HG02870 (cell line): ENCODE data around the gene TSPOAP1.

Experiments
- ATAC-seq: cut with Tn5 transposase; IDR thresholded peaks from one replicate; pipeline ENCODE4 v1.9.1; 2021; ENCODE audit warnings: mild to moderate bottlenecking, moderate library complexity; ENCODE audit not compliant: unreplicated experiment

TSPOAP1 gene, protein sequence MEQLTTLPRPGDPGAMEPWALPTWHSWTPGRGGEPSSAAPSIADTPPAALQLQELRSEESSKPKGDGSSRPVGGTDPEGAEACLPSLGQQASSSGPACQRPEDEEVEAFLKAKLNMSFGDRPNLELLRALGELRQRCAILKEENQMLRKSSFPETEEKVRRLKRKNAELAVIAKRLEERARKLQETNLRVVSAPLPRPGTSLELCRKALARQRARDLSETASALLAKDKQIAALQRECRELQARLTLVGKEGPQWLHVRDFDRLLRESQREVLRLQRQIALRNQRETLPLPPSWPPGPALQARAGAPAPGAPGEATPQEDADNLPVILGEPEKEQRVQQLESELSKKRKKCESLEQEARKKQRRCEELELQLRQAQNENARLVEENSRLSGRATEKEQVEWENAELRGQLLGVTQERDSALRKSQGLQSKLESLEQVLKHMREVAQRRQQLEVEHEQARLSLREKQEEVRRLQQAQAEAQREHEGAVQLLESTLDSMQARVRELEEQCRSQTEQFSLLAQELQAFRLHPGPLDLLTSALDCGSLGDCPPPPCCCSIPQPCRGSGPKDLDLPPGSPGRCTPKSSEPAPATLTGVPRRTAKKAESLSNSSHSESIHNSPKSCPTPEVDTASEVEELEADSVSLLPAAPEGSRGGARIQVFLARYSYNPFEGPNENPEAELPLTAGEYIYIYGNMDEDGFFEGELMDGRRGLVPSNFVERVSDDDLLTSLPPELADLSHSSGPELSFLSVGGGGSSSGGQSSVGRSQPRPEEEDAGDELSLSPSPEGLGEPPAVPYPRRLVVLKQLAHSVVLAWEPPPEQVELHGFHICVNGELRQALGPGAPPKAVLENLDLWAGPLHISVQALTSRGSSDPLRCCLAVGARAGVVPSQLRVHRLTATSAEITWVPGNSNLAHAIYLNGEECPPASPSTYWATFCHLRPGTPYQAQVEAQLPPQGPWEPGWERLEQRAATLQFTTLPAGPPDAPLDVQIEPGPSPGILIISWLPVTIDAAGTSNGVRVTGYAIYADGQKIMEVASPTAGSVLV (N-terminal part only)

DNA sequence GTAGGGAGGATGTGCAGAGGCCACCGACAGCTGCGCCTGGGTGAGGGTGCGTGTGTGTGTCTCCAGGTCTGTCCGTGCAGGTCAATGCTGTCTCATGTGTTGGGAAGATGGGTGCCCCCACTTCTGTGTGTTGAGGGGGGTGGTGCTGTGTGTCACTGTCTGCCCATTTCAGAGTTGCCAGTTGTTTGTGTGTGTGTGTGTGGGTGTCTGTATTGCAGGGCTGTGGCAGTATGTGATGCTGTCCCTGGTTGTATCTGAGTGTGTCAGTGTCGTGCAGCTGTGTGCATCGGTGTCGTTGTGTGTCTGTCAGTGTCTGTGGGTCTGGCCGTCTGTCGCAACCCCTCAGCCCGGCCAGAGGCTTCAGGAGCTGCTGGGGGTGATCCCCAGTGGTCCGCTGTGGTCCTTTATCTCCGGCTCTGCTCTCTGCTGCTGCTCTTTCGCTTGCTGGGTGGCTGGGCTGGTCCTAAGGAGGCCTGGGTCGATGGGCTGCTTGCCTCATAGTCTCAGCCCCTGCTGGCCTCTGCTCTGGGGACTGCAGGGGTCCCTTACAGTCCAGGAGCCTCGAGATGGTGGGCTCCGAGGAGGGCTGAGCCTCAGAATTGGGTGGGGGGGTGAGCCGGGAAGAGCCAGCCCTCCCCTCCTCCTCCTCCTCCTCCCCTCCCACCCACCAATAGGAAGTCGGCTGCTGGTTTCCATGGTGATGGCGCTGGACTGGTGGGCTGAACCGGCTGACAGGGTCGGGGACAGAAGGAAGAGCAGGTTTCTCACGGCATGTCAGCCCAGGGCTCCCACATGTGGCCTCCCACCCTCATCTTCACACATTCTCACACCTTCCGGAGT, at the start of gene TSPOAP1:
TSS of gene TSPOAP1 (minus strand) at position 601 of the 840 bp plus-strand sequence. CDS start 875 bp downstream, outside the sequence.
- no peak for ATAC-seq

DNA sequence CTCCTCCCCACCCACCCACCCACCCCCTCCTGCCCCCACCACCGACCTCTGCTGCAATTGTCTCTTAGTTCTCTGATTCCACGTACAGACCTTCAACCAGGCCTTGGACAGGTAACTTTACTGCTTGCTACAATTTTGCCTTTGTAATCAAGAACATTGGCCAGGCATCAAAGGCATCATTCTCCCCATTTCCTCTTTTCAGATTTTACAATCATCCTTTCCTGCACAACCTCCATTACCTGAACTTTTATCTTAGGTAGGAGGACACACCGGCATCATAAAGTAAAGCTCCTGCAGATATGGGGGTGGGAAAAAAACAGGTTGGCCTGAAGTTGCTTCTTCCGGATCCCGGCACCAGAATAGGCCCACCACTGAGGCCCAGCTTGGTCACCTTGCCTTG, 49.1 kb upstream of the TSPOAP1 start:
- no peak for ATAC-seq

DNA sequence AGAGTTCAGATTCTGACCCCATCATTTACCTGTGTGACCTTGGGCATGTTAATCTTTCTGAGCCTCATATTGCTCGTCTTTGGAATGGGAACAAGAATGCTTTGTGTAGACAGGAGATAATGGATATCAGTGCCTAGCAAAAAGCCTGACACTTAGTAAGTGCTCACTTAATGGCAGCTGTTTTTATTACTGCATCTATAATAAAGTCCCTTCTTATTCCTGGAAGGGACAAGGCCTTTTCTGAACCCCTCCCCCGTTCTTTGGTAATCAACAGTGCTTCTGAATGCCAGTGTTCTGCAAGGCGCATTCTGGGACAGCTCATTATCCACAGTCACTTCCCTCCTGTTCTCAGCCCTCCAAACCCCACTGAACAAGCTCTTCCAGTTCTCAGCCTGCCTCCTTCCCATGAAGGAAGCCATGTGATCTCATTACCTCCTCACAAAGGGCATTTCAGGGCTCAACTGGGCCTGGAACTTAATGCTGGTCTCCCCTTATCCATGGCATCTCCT, 48.6 kb upstream of the TSPOAP1 start:
- ATAC-seq = no peak

DNA sequence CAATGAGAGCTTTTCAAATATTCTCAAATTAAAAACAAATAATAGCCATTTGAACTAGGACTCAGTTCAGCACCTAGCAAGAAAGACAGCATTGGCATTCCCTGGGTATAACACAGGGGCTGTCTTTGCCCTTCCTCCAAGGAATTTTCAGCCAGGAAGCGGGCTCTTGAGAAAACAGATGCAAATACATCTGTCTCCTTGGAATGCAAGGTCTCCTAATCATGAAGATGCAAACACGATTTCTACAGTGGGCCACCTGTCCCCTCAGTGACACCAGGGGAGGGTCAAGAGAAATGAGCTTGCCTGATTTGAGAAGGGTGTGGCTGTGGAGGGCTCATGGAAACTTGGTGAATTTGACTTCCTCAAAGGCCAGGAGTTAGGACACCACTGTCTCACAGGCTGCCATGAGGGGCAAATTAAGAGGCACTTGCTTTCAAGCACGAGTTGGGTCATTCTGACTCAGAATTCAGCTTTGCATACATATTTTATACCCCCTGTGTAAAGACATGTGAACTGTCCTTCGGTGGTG, 47.9 kb upstream of the TSPOAP1 start:
- no peak for ATAC-seq

DNA sequence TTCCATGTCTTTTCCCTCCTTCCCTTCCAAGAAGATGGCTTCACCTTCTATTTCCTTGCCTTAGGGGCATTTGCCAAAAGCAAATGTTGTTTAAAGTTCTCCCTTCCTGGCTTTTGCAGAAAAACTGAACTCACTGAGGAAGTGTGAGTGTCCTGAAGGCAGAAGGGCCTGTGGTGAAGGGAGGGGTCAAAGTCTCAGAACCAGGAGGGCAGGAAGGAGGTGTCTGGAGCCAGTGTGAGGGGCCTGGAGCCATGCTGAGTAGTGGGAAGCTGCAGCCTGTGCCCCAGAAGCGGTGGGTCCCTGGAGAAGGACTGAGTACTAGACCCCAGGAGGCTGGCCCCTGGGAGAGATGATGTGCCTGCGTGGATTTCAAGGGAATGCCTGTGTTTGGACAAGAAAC, 47.2 kb upstream of the TSPOAP1 start:
- no peak for ATAC-seq

DNA sequence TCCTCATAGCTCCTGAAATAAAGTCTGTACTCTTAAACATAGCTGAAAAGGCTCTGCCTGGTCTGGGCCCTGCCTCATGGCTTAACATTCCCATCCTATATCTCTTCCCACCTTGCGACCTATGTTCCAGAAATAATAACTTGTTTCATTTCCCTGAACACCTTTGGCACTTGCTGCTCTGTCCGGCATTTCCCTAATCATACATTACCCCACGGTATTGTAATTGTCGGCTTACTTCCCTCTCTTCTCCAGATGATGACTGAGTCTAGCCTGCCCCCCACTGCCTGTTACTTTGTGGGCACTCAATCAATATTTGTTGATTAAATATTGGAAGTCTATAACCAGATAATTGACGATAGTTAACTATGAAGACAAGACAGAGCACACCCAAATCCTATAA, 46.7 kb upstream of the TSPOAP1 start:
- ATAC-seq = no peak

DNA sequence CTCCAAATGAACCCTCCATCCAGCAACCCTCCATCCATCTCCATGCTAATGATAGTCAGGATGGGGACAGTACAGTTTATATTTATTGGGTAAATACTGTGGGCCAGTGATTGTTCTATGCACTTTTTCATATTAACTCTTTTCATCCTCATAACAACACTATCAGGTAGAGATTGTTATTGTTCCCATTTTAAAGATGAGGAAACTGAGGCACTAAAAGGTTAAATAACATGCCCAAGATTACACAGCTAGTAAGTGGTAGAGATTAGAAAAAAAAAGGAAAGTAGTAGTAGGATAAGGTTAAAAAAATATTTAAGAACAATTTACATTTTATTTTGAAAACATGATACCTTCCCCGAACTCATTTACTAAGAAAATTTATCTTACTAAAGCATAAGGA, 45.3 kb upstream of the TSPOAP1 start:
- no peak for ATAC-seq

DNA sequence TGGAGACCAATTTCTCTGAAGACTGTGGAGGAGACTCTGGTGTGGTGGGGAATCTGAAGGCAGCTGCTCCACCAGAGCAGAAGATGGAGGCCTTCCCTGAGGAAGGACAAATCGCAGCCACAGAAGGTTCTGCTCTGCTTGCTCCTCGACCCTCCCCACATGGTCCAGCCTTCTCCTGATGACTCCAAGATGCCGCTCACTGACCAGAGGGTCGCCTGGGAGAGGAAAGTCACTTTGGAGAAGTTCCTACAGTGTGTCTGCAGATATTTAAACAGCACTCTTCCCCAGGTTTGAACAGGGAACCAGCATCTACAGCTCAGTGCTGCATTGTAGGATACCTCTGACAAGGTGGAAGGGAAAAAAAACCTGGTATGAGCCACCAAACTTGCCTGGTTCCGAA, 44.4 kb upstream of the TSPOAP1 start:
- no peak for ATAC-seq

DNA sequence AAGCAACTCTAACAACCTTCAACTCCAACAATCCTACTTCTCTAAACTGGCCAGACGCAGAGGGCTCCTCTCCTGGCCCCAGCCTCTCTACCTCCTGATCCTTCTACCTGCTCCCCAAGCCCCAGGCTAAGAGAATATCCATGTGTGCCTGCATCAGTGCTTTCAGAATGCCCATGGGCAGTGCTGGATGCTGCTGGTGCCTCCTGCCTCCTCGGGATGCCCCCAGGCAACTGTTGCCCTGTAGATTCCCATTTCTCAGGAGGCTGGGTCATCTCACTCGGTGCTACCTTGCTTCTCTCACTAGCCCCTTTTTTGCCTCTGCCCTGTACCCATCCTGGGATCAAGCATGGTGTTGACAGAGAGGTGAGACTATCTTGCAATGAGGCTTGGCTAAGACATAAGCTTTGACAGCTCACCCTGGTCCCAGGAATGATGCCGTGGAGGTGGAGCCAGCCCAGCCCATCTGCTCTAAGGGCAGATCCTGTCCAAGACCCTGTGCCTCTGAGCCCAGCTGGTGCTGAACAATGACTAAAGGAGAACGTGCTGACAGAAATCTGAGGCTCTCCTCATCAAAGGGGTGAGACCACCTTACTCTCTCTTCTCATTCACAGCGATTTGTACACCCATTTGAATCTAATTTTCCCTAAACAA, 42.8 kb upstream of the TSPOAP1 start:
- ATAC-seq = no peak

DNA sequence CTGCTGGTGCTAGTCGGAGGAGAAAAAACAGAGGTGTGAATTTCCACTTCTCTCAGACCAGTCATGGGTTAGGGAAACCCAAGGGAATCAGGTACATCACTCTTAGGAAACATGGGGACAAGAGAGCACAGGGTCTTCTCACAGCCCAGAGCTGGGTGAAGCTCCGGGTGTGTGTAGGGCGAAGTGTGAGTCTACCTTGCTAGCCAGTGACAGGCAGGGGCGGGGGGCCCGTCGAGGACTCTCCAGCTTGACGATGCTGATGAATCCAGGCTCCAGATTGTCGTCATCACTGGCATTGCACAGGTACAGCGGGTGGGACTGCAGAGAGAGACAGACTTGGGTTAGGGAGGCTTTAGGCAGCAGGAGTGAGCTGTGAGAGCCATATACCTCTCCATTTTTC, 42.1 kb upstream of the TSPOAP1 start:
- no peak for ATAC-seq

DNA sequence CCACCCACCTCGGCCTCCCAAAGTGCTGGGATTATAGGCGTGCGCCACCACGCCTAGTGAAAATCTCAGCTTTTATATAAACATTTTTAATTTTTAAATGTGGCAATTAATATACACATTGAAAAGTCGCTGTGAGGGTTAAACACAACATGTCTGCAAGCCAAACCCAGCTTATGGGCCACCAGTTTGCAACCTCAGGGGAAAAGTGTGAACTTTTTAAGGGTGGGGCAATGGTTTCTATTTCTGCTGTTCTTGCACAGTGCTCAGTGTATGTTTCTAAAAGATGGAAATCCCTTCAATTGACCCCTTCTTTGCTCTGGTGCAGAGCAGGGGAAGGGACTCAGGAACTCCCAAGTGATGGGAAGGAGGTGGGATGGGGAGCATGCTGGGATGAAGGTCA, 41.7 kb upstream of the TSPOAP1 start:
- ATAC-seq = no peak

DNA sequence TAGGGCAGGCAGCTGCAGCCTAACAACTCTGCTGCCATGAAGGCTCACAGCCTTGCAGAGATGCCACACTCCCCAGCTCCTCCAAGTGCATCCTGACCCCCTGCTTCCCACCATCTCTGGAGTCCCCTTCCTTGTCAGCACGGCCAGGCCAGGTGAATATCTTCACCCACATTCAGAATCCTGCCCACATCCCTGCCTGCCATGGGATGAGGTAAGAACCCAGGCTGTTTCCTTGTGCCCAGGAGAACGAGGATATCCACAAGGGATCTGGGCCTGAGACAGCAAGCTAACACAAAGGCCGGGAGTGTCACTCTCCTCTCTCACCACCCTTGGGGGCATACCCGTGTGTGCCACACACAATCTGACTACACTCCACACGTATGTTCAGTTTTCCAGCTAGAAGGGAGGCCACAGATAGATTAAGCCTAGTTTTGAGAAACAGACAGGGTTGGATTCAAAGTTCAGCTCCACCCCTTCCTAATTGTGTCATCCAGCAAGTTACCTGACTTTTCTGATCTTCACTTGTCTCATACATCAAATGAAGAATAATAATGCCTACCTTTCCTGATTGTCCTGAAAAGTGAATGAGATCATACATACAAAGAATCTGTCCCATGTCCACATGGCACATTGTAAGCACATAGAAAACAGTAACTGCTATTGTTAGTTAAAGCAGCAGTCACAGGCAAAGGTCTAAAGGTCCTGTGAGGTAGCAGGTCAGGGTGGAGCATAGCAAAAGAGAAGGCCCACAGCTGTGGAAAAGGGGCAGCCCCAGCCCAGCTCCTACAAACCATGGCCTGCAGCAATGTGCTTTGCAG, 40.8 kb upstream of the TSPOAP1 start:
- ATAC-seq = peak; percentile 47

DNA sequence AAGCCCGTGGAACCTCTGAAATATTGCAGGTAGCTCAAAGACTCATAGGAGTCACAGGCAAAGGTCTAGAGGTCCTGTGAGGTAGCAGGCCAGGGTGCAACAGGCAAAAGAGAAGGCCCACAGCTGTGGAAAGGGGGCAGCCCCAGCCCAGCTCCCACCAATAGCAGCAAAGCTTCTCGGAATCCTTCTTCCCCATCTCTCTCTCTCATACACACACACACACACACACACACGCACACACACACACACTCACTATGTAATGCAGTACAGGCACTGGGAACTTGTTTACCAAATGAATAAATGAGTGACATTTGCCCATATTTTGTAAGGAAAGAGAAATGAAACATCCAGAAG, 40.2 kb upstream of the TSPOAP1 start:
- no peak for ATAC-seq

DNA sequence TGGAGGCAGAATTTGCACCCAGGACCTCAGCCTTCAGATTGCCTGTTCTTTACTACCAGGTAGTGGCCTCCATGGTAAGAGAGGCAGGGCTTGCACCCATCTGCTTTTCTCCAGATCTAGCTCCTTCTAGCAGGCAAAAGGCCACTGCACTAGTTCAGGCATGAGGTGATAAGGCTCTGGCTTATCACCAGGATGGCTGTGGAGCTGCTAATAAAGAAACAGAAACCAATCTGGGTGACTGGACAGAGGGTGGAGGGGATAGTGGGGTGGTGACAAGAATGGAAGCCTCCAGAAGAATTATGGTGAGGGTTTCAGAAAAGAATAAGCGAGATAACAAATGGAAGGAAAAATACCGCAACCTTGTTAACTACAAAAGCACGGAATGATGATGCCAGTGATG, 38.9 kb upstream of the TSPOAP1 start:
- ATAC-seq = no peak

DNA sequence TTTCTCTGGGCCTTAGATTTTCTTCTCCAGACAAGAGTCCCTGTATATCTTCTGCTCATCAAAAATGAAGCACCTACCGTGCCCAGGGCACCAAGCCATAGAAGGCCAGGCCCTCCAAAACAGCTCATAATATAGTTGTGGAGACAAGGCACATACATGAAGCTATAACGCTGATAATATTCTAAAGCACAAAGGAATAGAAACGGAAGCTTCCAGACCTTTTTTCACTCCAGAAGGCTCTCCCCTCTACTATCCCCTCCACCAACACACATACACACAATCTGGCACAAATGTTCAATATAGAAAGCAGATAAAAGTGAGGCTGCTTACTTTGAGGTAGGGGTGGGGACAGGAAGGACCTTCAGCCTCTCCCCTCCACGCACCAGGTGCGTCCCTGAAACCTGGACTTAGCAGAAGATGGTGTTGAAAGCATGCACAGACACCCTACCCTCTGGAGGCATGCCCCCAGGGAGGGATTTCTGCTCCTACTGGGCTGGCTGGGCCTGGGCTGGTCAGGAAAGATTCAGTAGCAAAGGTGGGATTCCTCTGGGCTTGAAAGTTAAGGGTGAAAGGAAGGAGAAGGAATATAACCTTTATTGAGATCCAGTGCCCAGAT, 37.5 kb upstream of the TSPOAP1 start:
- ATAC-seq = no peak

DNA sequence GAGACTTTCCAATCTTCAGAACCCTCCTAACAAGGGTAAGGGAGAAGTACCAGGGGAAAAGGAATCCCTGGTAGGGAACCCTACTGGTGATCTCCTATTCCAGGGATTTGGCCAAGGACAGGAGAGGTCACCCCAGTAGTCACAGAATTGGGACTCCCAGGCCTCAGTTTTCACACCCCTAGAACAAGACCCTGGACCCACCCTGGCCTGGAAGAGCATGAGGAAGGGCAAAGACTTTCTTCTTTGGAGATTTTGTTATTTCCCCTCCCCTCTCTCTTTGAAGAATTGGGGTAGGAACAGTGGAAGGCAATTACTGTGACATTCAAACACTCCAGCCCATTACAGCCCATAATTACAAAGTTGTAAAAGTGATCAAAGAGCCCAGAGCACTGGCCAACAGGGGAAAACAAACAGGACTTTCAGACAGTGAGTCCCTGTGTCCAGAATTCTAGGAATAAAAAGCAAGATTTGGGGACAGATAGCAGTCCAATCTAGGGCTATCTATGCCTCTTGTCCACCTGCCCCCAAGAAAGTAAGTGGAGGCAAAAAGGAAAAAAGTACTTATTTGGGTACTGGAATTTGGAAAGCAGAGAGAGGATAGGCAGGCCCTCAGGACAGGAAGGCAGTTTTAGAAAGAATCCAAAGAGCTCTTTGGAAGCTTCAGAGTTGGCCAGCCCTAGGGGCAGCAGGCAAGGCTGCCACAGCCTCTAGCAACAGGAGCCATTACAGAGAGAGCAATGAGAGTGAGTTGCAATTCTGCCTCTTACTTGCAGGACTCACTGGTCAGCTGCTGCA, 36.8 kb upstream of the TSPOAP1 start:
- no peak for ATAC-seq

DNA sequence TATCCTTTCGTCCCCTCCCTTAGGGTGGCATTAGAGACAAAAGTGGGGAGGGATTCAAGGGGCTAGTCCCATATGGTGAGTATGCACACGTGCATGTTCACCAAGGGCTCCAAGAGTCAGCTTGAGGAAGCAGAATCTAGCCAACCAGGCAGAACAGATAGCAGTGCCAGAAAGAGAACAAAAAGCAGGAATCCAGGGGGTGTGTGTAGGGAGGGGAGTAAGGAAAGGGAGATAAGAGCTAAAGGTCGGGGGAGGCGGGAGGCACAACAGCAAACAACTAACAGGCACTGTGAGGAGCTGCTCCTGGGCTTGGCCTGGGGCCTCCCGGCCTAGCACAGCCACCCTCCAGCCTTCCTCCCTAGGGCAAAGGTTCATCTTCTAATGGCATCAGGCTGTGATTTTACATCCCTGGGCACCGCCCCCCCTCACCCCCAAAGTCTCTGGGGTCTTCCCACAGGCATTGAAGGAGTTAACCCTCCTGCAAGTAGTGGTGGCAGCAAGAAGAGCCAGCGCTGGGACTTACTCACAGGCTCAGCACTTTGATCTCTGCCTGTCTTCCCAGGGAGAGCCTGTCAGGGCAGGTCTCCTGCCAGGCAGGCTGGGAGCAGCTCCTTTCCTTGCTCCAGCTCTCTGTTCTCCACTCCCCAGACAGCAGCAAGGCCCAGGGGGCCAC, 35.8 kb upstream of the TSPOAP1 start:
- no peak for ATAC-seq
